ENCODE data around the gene CPLANE1.

DNA sequence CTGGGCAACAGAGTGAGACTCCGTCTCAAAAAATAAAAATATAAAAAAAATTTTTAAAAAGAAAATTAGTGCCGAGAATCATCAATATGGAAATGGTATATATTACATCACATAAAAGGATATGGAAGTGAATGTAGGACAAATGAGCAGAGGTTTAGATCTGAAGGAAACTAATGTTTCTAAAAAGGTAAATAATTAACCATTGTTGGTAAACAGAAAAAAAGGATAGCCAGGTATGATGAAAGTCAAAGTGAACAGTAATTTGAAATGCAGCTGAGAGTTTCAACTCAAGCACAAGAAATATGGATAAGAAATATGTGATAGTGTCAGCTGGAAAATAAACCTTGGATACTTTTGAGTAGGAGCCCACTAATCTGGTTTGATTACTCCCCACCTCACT, 76.2 kb downstream of the CPLANE1 start:
- TF ChIP-seq, protein P1, sequence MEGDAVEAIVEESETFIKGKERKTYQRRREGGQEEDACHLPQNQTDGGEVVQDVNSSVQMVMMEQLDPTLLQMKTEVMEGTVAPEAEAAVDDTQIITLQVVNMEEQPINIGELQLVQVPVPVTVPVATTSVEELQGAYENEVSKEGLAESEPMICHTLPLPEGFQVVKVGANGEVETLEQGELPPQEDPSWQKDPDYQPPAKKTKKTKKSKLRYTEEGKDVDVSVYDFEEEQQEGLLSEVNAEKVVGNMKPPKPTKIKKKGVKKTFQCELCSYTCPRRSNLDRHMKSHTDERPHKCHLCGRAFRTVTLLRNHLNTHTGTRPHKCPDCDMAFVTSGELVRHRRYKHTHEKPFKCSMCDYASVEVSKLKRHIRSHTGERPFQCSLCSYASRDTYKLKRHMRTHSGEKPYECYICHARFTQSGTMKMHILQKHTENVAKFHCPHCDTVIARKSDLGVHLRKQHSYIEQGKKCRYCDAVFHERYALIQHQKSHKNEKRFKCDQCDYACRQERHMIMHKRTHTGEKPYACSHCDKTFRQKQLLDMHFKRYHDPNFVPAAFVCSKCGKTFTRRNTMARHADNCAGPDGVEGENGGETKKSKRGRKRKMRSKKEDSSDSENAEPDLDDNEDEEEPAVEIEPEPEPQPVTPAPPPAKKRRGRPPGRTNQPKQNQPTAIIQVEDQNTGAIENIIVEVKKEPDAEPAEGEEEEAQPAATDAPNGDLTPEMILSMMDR (IDR thresholded peaks at IDR 0.05; ENCODE audit: insufficient read depth, low read depth, low read length) = no peak
- TF ChIP-seq EZH2 (IDR thresholded peaks at IDR 0.05; ENCODE audit: insufficient read depth, low read length) = no peak

Data from astrocyte (in vitro differentiated cells and primary cell).